Neural progenitor cell (in vitro differentiated cells): Measurements from ENCODE around the gene DLGAP4. TPM values are rescaled to one million over a fixed set of nuclear protein-coding genes. Genes with fewer than 3 reads are reported as not detected.

Source experiments
- DNase-seq: peaks from one replicate; pipeline ENCODE4 v3.0.0-alpha.2; 2016; ENCODE audit warnings: low spot score
- H2AFZ ChIP-seq: fragments of 200-600 bp; sonication (generic); replicated peaks from 2 replicates; pipeline ENCODE4 v1.6.1; 2016; ENCODE audit warnings: antibody characterized with exemption
- H3F3A ChIP-seq: fragments of 200-600 bp; sonication (generic); 2 replicates; pipeline ENCODE4 v1.6.1; 2016; ENCODE audit warnings: antibody characterized with exemption, low read depth
- H3K27ac ChIP-seq: fragments of 200-600 bp; sonication (generic); 2 replicates; pipeline ENCODE4 v1.5.1; 2016; ENCODE audit warnings: mild to moderate bottlenecking
- H3K27me3 ChIP-seq: fragments of 200-600 bp; sonication (generic); 2 replicates; pipeline ENCODE4 v1.6.1; 2016; ENCODE audit warnings: mild to moderate bottlenecking, moderate library complexity
- H3K36me3 ChIP-seq: fragments of 200-600 bp; sonication (generic); 2 replicates; pipeline ENCODE4 v1.5.1; 2016
- H3K4me1 ChIP-seq: fragments of 200-600 bp; sonication (generic); 2 replicates; pipeline ENCODE4 v1.6.1; 2016; ENCODE audit warnings: mixed run types
- H3K4me2 ChIP-seq: fragments of 200-600 bp; sonication (generic); 2 replicates; pipeline ENCODE4 v1.6.1; 2016
- H3K4me3 ChIP-seq: fragments of 200-600 bp; sonication (generic); 2 replicates; pipeline ENCODE4 v1.5.1; 2016
- H3K79me2 ChIP-seq: fragments of 200-600 bp; sonication (generic); 2 replicates; pipeline ENCODE4 v1.6.1; 2016; ENCODE audit warnings: low read depth
- H3K9ac ChIP-seq: fragments of 200-600 bp; sonication (generic); 2 replicates; pipeline ENCODE4 v1.6.1; 2016
- H3K9me3 ChIP-seq: fragments of 200-600 bp; sonication (generic); 2 replicates; pipeline ENCODE4 v1.5.1; 2016; ENCODE audit warnings: low read depth
- H4K20me1 ChIP-seq: fragments of 200-600 bp; sonication (generic); 2 replicates; pipeline ENCODE4 v1.6.1; 2016; ENCODE audit warnings: low read depth
- H3K27ac Mint-ChIP-seq: 3 replicates; pipeline ENCODE4 v1.8.0; 2021; ENCODE audit warnings: mixed read lengths
- H3K27me3 Mint-ChIP-seq: 2 replicates; pipeline ENCODE4 v1.8.0; 2022; ENCODE audit warnings: low read depth, mild to moderate bottlenecking, inconsistent platforms, moderate library complexity, mixed read lengths; ENCODE audit not compliant: insufficient read depth
- H3K36me3 Mint-ChIP-seq: 3 replicates; pipeline ENCODE4 v1.8.0; 2021; ENCODE audit warnings: mixed read lengths
- H3K4me1 Mint-ChIP-seq: 3 replicates; pipeline ENCODE4 v1.8.0; 2021; ENCODE audit warnings: mixed read lengths
- H3K4me3 Mint-ChIP-seq: 3 replicates; pipeline ENCODE4 v1.8.0; 2021; ENCODE audit warnings: mild to moderate bottlenecking, moderate library complexity, mixed read lengths
- H3K9me3 Mint-ChIP-seq: 3 replicates; pipeline ENCODE4 v1.8.0; 2020; ENCODE audit warnings: mixed read lengths
- CTCF ChIP-seq: fragments of 200-600 bp; sonication (generic); IDR thresholded peaks from 2 replicates; pipeline ENCODE4 v1.5.1; 2017; ENCODE audit warnings: antibody characterized with exemption, mild to moderate bottlenecking
- EZH2 ChIP-seq: fragments of 200-600 bp; sonication (generic); IDR thresholded peaks from 2 replicates; pipeline ENCODE4 v1.6.1; 2017; ENCODE audit warnings: antibody characterized with exemption, mild to moderate bottlenecking, moderate library complexity
- EZH2phosphoT487 ChIP-seq: fragments of 200-600 bp; sonication (generic); IDR thresholded peaks from 2 replicates; pipeline ENCODE4 v1.6.1; 2017; ENCODE audit warnings: antibody characterized with exemption
- total RNA-seq: library from RNA; depleted of rRNA; stranded (reverse); fragments of >200 nt; gene quantifications from 2 replicates; pipeline ENCODE4 v1.2.3, GENCODE V29; 2015; ENCODE audit warnings: low replicate concordance

The DLGAP4 gene
- total RNA-seq, 1 donor from 2014 or later, result 21.7 TPM

- Histone ChIP-seq H3K9ac (no peak overlapping the region), H3K79me2 (no peaks in the 10 kb centered on the region), H3K4me2 (no peak overlapping the region), H3K27ac (no peak overlapping the region), H3K9me3 (no peaks in the 10 kb centered on the region), H4K20me1 (no peaks in the 10 kb centered on the region), H3K4me3 (no peak overlapping the region), H3F3A (no peaks in the 10 kb centered on the region), H3K36me3 (no peaks in the 10 kb centered on the region), H2AFZ (no peak overlapping the region), H3K4me1 (peaks cover 4% of the 10 kb centered on the region), H3K27me3 (no peaks in the 10 kb centered on the region)
- H3K4me1 Mint-ChIP-seq, result no peaks in the 10 kb centered on the region
- no peak for DNase-seq
- TF ChIP-seq EZH2phosphoT487 (no peak), EZH2 (no peak), CTCF (no peak)
- H3K36me3 Mint-ChIP-seq, result no peaks in the 10 kb centered on the region
- H3K27ac Mint-ChIP-seq, result no peak overlapping the region
- H3K27me3 Mint-ChIP-seq, result peaks cover 8% of the 10 kb centered on the region
- no peaks in the 10 kb centered on the region for H3K9me3 Mint-ChIP-seq
- H3K4me3 Mint-ChIP-seq, result no peak overlapping the region
Observed at GRCh38 chr20:36366623-36367369, 60.7 kb downstream of the DLGAP4 start.

GRCh38 chr20:36367370-36367745, 61.2 kb downstream of the DLGAP4 start:
- H3K36me3 Mint-ChIP-seq, result no peaks in the 10 kb centered on the region
- peaks cover 8% of the 10 kb centered on the region for H3K27me3 Mint-ChIP-seq
- Histone ChIP-seq H3K27ac (no peak overlapping the region), H3K4me3 (no peak overlapping the region), H3F3A (no peaks in the 10 kb centered on the region), H3K9me3 (no peaks in the 10 kb centered on the region), H3K36me3 (no peaks in the 10 kb centered on the region), H3K79me2 (no peaks in the 10 kb centered on the region), H3K4me1 (peaks cover 4% of the 10 kb centered on the region), H3K9ac (no peak overlapping the region), H4K20me1 (no peaks in the 10 kb centered on the region), H2AFZ (no peak overlapping the region), H3K27me3 (no peaks in the 10 kb centered on the region), H3K4me2 (no peak overlapping the region)
- DNase-seq, result no peak
- no peak overlapping the region for H3K27ac Mint-ChIP-seq
- H3K4me3 Mint-ChIP-seq, result no peak overlapping the region
- H3K9me3 Mint-ChIP-seq, result no peaks in the 10 kb centered on the region
- no peaks in the 10 kb centered on the region for H3K4me1 Mint-ChIP-seq
- TF ChIP-seq EZH2 (no peak), CTCF (no peak), EZH2phosphoT487 (no peak)

GRCh38 chr20:36367907-36368799, 62.0 kb downstream of the DLGAP4 start:
- Histone ChIP-seq H4K20me1 (no peaks in the 10 kb centered on the region), H3K4me2 (no peak overlapping the region), H3K27ac (no peak overlapping the region), H2AFZ (no peak overlapping the region), H3K9me3 (no peaks in the 10 kb centered on the region), H3K9ac (no peak overlapping the region), H3K4me3 (no peak overlapping the region), H3K79me2 (no peaks in the 10 kb centered on the region), H3K36me3 (no peaks in the 10 kb centered on the region), H3K4me1 (peaks cover 4% of the 10 kb centered on the region), H3K27me3 (no peaks in the 10 kb centered on the region), H3F3A (no peaks in the 10 kb centered on the region)
- no peak overlapping the region for H3K4me3 Mint-ChIP-seq
- no peak overlapping the region for H3K27ac Mint-ChIP-seq
- DNase-seq, result no peak
- H3K36me3 Mint-ChIP-seq, result no peaks in the 10 kb centered on the region
- no peaks in the 10 kb centered on the region for H3K9me3 Mint-ChIP-seq
- no peaks in the 10 kb centered on the region for H3K4me1 Mint-ChIP-seq
- peaks cover 6% of the 10 kb centered on the region for H3K27me3 Mint-ChIP-seq
- TF ChIP-seq EZH2 (no peak), CTCF (no peak), EZH2phosphoT487 (no peak)
